ENCODE measurements around the gene BBX.

- TF ChIP-seq CBX5 (CRISPR knock-in tag; IDR thresholded peaks at IDR 0.05; ENCODE audit: borderline replicate concordance) (no peak), MXD4 (CRISPR knock-in tag; IDR thresholded peaks at IDR 0.05) (no peak), HNRNPL (IDR thresholded peaks at IDR 0.05; ENCODE audit: low read depth, low read length) (no peak), ZSCAN5A (CRISPR knock-in tag; IDR thresholded peaks at IDR 0.05; ENCODE audit: borderline replicate concordance) (no peak), CREB3 (CRISPR knock-in tag; IDR thresholded peaks at IDR 0.05) (no peak), SUZ12 (IDR thresholded peaks at IDR 0.05; ENCODE audit: low read depth, low read length) (no peak), ZNF451 (CRISPR knock-in tag; IDR thresholded peaks at IDR 0.05) (no peak), ESRRA (CRISPR knock-in tag; IDR thresholded peaks at IDR 0.05; ENCODE audit: low read depth) (no peak), USF2 (IDR thresholded peaks at IDR 0.05; ENCODE audit: low read depth, low read length) (no peak), USF2 (CRISPR knock-in tag; IDR thresholded peaks at IDR 0.05; ENCODE audit: borderline replicate concordance) (no peak), MTA3 (CRISPR knock-in tag; IDR thresholded peaks at IDR 0.05) (no peak), ZMAT3 (CRISPR knock-in tag; conservative IDR thresholded peaks at IDR 0.05) (no peak), SALL1 (CRISPR knock-in tag; IDR thresholded peaks at IDR 0.05) (no peak), ERF (CRISPR knock-in tag; IDR thresholded peaks at IDR 0.05) (no peak)
Measured at GRCh38 chr3:107637416-107638183, 114.8 kb downstream of the BBX start.
